GM21737 (cell line): ENCODE results near the gene XBP1.
A peak's percentile ranks its signal among the peaks of the same experiment; 100 is the strongest.
"Not testable (repeated sequence)": the region's sequence is repeated elsewhere in the genome, so short reads cannot be mapped to it uniquely, and the experiment has no call there.

Experiments
- ATAC-seq: cut with Tn5 transposase; IDR thresholded peaks from one replicate; pipeline ENCODE4 v1.9.1; 2021; ENCODE audit warnings: mild to moderate bottlenecking, moderate library complexity; ENCODE audit not compliant: unreplicated experiment

The XBP1 gene

GRCh38 chr22:28793976-28794584 is 6.3 kb downstream of the XBP1 start:
- no peak for ATAC-seq

GRCh38 chr22:28792491-28793383 is 7.6 kb downstream of the XBP1 start:
- ATAC-seq: peak; percentile 22

GRCh38 chr22:28791841-28792490 is 8.4 kb downstream of the XBP1 start:
- ATAC-seq: peak; percentile 63

GRCh38 chr22:28791124-28791523 is 9.2 kb downstream of the XBP1 start:
- ATAC-seq: no peak

- no peak for ATAC-seq
These were observed 11.8 kb downstream of the XBP1 start for GRCh38 chr22:28788601-28789000.

- no peak for ATAC-seq
These were observed 16.3 kb downstream of the XBP1 start for GRCh38 chr22:28783786-28784671.

GRCh38 chr22:28780296-28780695 is 20.1 kb downstream of the XBP1 start:
- no peak for ATAC-seq

GRCh38 chr22:28779833-28780232 is 20.5 kb downstream of the XBP1 start:
- ATAC-seq: no peak

- ATAC-seq: no peak
These were observed 26.0 kb downstream of the XBP1 start for GRCh38 chr22:28774378-28774777.

- peak; percentile 27 for ATAC-seq
These were observed 26.9 kb downstream of the XBP1 start for GRCh38 chr22:28773461-28773867.

- peak; percentile 89 for ATAC-seq
These were observed 27.5 kb downstream of the XBP1 start, which contains the start of gene CCDC117 for GRCh38 chr22:28772633-28773460. CCDC117 (plus strand) TSS chr22:28772695; CDS start chr22:28772850, 155 bp downstream.

- no peak for ATAC-seq
These were observed 29.1 kb downstream of the XBP1 start for GRCh38 chr22:28771195-28771791.

- no peak for ATAC-seq
These were observed 30.8 kb downstream of the XBP1 start for GRCh38 chr22:28769394-28770085.

GRCh38 chr22:28768701-28769393 is 31.5 kb downstream of the XBP1 start:
- no peak for ATAC-seq

GRCh38 chr22:28766628-28767027 is 33.7 kb downstream of the XBP1 start:
- no peak for ATAC-seq

GRCh38 chr22:28762000-28762399 is 38.4 kb downstream of the XBP1 start:
- not testable (repeated sequence) for ATAC-seq

GRCh38 chr22:28761449-28761755 is 39.0 kb downstream of the XBP1 start:
- no peak for ATAC-seq

GRCh38 chr22:28759861-28760560 is 40.4 kb downstream of the XBP1 start:
- no peak for ATAC-seq
